ENCODE data around the gene ZNF778. TPM values are rescaled to one million over a fixed set of nuclear protein-coding genes. Genes with fewer than 3 reads are reported as not detected.
"Not testable (repeated sequence)": the region's sequence is repeated elsewhere in the genome, so short reads cannot be mapped to it uniquely, and the experiment has no call there.

ZNF778 gene
- total RNA-seq, 3 donors from 2014 or later: 4.7 to 8.8 (median 7.2) TPM

- no peak for ATAC-seq
Measured at GRCh38 chr16:89244754-89245153, 27.3 kb downstream of the ZNF778 start.

DNA sequence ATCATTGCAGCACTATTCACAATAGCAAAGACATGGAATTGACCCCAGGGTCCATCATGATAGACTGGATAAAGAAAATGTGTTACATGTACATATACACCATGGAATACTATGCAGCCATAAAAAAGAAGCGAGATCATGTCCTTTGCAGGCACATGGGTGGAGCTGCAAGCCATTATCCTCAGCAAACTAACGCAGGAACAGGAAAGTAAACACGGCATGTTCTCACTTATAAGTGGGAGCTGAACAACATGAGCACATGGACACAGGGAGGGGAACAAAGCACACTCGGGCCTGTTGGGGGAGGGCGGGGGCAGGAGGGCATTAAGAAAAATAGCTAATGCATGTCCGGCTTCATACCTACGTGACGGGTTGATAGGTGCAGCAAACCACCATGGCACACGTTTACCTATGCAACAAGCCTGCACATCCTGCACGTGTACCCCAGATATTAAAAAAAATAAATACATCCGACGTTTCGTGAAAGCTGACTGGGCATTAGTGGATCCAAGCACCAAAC, 28.9 kb downstream of the ZNF778 start:
- ATAC-seq (no peak), DNase-seq (no peak)
- intact Hi-C loops (cut with DNase I, micrococcal nuclease): no loop called here
- TF ChIP-seq CTCF (IDR thresholded peaks at IDR 0.05): no peak
- H3K9me3 ChIP-seq: peaks cover 5% of the 10 kb centered on the region
- no peak overlapping the region for H3K4me3 ChIP-seq
- no peaks in the 10 kb centered on the region for H3K36me3 ChIP-seq (ENCODE audit: low read depth)
- peaks cover 13% of the 10 kb centered on the region for H3K4me1 ChIP-seq (ENCODE audit: low read depth)

More at GRCh38 chr16:89244754-89245153, 27.3 kb downstream of the ZNF778 start:
- H3K9me3 ChIP-seq: no peaks in the 10 kb centered on the region
- peak in 1 of 3 donors; percentile 30 for DNase-seq
- H3K4me1 ChIP-seq (ENCODE audit: low read depth): peaks cover 13% of the 10 kb centered on the region
- intact Hi-C loops (cut with DNase I, micrococcal nuclease): no loop called here
- H3K4me3 ChIP-seq: no peak overlapping the region
- TF ChIP-seq CTCF (IDR thresholded peaks at IDR 0.05): no peak
- H3K36me3 ChIP-seq (ENCODE audit: low read depth): no peaks in the 10 kb centered on the region

- DNase-seq (peak; percentile 91 to 94 (median 91)), ATAC-seq (peak; percentile 99)
- Histone ChIP-seq H3K4me3 (no peak overlapping the region), H3K9me3 (peaks cover 5% of the 10 kb centered on the region), H3K4me1 (ENCODE audit: low read depth) (peaks cover 8% of the 10 kb centered on the region), H3K36me3 (ENCODE audit: low read depth) (no peaks in the 10 kb centered on the region)
- intact Hi-C loops (cut with DNase I, micrococcal nuclease): no loop called here
- no peak for TF ChIP-seq CTCF (IDR thresholded peaks at IDR 0.05)
Measured at GRCh38 chr16:89246903-89247733, 29.6 kb downstream of the ZNF778 start.

GRCh38 chr16:89247734-89248075, 30.2 kb downstream of the ZNF778 start:
- DNase-seq; H3K9me3 ChIP-seq; H3K4me3 ChIP-seq; H3K4me1 ChIP-seq (ENCODE audit: low read depth); intact Hi-C loops (cut with DNase I, micrococcal nuclease); H3K36me3 ChIP-seq (ENCODE audit: low read depth): not testable (repeated sequence)
- ATAC-seq: peak; percentile 8

- DNase-seq (peak in 1 of 3 donors; percentile 38), ATAC-seq (no peak)
- TF ChIP-seq CTCF (IDR thresholded peaks at IDR 0.05): no peak
- peaks cover 8% of the 10 kb centered on the region for H3K4me1 ChIP-seq (ENCODE audit: low read depth)
- H3K36me3 ChIP-seq (ENCODE audit: low read depth): no peaks in the 10 kb centered on the region
- no peak overlapping the region for H3K4me3 ChIP-seq
- intact Hi-C loops (cut with DNase I, micrococcal nuclease): no loop called here
- peaks cover 5% of the 10 kb centered on the region for H3K9me3 ChIP-seq
Measured at GRCh38 chr16:89248196-89248982, 30.9 kb downstream of the ZNF778 start.
